GM21576 (cell line): ENCODE measurements around the gene STX3.

Experiments
- ATAC-seq: cut with Tn5 transposase; IDR thresholded peaks from one replicate; pipeline ENCODE4 v1.9.1; 2021; ENCODE audit warnings: mild to moderate bottlenecking, moderate library complexity; ENCODE audit not compliant: unreplicated experiment

Gene STX3

DNA sequence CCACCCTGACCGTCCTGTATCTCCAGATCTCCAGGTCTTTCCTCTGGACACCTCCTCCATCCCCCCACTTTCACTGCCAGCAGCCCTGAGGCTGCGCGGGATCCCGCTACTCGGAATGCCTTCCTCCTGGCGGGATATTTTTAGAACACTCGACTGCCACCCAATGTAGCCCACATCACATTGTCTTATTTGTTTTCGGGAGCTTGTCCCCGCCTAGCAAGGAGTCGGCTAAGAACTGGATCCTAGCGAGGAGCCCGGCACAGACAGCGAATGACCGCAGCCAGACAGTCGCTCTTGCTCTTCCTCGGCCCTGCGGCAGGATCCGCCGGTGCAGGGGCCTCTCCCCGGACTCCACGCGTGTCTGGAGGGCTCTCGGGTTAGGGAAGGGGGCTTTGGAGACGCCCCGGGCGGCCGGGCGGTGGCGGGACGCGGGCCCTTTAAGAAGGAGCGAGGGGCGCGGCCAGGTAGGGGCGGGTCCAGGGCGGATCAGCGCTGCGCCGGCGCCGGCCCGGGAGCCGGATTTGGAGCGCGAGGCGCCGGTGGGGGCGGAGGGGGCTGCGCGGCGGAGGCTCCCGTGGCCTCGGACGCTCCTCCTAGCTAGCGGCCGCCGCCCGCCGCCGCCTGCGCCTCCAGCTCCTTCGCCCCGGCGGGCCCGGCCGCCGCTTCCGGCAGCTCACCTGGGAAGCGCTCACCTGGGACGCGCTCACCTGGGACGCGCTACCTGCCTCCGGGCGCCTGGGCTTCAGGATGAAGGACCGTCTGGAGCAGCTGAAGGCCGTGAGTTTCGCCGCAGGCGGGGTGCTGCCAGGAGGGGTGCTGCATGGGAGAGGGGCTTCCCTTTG lies at the start of gene STX3:
Gene STX3, plus strand, starts transcription at position 518 of the 842 bp plus-strand sequence. Its CDS starts 230 bp downstream, at position 748.
- ATAC-seq = peak; percentile 56

GRCh38 chr11:59706518-59707285 lies 48.5 kb upstream of the STX3 start:
- no peak for ATAC-seq

- ATAC-seq = no peak
Measured at GRCh38 chr11:59707371-59707770, 47.8 kb upstream of the STX3 start.

DNA sequence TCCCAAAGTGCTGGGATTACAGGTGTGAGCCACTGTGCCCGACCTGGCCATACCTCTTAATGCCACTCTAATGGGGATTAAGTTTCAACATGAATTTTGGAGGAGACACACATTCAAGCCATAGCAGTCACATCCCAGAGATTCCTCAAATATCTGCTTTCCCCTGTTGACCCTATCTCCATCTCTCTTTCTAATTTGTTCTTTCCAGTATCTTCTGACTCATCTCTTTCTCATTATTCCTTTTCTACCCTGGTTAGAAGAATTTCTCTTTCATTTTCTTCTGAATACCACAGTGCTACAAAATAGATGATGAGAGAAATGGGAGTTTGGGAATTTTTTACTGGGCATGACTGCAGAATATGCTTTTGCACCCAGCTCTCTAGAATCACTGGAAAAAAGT lies 46.6 kb upstream of the STX3 start:
- no peak for ATAC-seq

DNA sequence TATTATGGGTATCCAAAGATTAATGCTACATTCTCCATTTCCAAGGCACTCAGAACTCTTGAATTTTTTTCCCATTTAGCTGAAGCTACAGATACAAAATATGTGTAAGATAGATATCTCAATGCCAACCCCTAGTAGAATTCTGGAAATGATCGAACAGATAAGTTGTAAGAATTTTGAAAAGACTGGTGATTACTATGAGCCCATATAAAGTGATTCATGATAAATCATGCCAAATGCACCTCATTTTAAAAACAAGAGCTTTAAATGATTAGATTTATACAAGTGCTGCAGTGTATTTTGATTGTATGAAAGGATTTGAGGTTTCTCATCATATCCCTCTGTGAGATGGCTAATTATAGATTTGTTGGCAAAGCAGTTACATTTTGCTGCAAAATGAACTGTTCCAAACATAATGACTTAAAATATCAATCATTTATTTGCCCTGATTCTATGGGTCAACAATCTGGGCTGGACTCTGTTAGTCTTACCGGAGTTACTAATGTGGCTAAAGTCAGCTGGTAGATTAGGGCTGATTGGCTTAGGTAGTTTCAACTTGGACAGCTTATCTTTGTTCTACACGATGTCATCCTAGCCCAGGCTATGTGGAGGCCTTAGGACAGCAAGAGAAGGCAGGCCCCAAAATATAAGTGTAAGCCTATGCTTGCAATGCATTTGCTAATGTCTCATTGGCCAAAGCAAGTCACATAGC lies 44.9 kb upstream of the STX3 start:
- ATAC-seq = no peak

- ATAC-seq = no peak
Measured at GRCh38 chr11:59713745-59714144, 41.4 kb upstream of the STX3 start, which contains the start of gene OR10V1. Gene OR10V1, minus strand, starts transcription at chr11:59713845. Its CDS starts 0 bp downstream, at chr11:59713845.

DNA sequence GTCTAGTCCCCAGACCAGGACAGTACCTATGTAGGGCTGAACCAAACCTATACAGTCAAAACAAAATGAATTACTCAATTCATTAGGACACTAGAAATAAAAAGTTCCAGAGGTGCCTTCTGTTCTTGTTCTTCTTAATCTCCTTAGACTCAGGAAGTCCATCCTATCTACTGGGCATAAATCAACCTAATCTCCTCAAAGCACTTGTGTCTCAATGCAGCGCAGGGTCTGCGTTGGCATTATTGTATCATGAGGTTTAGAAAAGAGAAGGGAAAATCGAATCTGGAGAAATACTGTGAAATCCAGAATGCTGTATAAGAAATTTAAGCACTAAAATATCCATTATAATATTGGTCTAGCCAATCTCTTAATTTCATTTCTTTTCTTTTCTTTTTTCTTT lies 39.1 kb upstream of the STX3 start:
- no peak for ATAC-seq

DNA sequence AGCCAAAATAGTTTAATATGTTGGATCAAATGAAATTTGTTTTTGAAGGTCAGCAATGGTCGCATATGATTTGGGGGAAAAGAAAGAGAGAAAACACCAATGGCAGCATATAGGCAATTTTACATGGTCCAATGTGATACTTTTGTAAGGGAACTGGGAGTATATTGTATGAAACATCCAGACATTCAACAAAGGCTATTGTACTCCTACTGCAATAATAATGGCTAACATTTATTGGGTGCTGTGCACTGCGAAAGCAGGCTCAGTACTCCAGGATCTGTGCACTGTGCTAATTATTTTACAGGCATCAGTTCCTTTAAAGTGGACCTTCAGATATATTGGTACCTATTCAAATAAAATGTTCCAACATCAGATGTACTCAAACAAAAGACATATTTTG lies 35.6 kb upstream of the STX3 start:
- ATAC-seq = no peak

- no peak for ATAC-seq
Measured at GRCh38 chr11:59724066-59724465, 31.1 kb upstream of the STX3 start.

DNA sequence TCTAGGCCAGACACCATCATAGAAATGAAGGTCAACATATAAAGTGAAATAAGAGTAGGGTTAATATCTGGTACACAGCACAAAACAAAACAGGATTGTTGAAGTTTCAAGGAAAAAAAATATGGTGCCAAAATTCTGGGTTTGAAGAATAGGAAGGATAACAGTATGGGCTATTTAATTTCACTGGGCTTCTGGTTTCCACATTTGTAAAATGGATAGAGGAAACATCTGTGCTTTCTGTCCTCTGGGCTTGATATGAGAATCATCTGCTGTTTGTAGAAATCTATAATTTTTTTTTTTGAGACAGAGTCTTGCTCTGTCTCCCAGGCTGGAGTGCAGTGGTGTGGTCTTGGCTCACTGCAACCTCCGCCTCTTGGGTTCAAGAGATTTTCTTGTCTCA lies 27.8 kb upstream of the STX3 start:
- ATAC-seq = no peak

DNA sequence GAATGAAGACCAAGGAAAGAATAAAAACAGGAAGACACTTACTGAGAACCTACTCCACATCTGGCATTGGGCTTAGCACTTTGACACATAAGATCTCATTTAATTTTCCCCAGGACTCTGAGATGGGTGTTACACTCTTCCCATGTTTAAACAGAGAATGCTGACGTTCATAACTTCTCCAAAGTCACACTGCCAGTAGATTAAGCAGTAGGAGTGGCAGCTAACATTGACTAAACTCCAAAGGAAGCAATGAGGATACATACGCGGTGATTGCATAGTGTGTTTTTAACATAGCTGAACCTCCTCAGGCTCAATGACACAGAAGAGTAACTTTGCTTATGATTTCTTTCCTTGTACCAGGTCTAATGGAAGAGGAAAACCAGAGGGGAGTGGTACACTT lies 27.0 kb upstream of the STX3 start:
- ATAC-seq = no peak

DNA sequence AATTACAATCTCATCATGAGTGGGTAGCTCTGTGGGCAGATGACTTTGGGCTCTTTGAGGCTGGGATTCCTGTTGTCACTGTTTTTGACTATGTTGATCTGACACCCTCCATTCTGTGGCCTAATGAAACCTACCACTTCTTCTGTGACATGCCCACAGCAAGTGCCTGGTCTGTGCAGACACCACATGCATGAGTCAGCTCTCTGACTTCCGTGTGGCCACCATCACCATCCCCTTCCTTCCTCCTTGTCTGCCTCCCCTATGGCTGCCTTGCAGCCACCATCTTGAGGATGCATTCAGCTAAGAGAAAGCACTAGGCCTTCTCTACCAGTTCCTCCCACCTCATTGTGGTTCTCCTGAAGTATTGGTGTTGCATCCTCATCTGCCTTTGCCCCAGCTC lies 26.3 kb upstream of the STX3 start:
- ATAC-seq = no peak

DNA sequence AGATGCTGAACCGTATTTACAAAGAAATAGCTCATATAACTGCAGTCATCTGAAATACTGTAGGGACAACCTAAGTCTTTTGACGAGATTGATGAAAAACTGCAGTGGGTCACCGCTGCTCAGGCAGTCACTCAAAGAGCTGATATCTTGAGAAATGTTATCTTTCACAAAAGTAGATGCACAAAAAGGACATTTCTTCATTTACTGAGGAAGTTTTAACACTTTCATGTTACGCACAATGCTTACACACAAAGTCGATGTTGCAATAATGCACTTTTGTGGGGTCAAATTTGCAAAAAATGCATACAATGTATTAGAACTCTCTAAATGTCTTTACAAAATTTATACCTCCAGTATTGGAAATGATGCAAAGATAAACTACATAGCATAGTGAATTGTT lies 25.3 kb upstream of the STX3 start:
- no peak for ATAC-seq

GRCh38 chr11:59730896-59731565 lies 24.1 kb upstream of the STX3 start:
- no peak for ATAC-seq

DNA sequence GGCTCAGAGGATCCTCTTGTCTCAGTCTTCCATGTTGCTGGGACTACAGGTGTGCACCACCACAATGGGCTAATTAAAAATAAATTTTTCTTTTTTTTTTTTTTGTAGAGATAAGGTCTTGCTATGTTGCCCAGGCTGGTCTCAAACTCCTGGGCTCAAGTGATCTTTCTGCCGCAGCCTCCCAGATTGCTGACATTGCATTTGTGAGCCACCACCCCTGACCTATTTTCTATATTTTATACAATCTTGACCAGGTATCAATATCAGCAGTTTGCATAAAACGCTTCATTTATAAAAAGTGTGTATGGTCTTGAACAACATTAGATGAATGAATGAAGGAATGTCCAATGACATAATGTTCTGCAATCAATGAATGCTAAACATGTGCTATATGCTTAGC lies 9.1 kb upstream of the STX3 start:
- no peak for ATAC-seq

GRCh38 chr11:59753650-59754493 lies 1.3 kb upstream of the STX3 start:
- ATAC-seq = peak; percentile 65

DNA sequence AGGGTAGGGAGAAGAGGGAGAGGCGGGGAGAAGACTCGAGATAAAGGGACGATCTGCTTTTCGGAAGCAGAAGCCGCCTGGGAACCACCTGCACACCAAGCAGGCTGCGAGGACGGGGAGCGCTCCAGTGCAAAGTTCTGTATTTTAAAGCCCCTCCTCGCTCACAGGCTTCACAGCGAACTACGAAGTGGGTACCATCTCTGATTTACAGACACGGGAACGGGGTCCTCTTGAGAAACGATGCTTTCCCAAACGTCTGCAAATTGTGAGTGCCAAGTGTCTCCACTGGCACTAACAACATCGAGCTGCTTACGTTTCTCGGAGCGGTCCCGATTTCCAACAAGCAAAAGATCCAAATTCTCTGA lies 700 bp upstream of the STX3 start:
- peak; percentile 21 for ATAC-seq

- no peak for ATAC-seq
Measured at GRCh38 chr11:59755701-59756557, 753 bp downstream of the STX3 start.

GRCh38 chr11:59756558-59756840 lies 1.3 kb downstream of the STX3 start:
- ATAC-seq = no peak
